HCT116 (cell line): ENCODE measurements around the gene RIN1. TPM values are rescaled to one million over a fixed set of nuclear protein-coding genes. Genes with fewer than 3 reads are reported as not detected.

ENCODE experiments used
- ATAC-seq: fragments of 200-7000 bp; cut with Tn5 transposase; 2 replicates; pipeline ENCODE4 v1.9.1; 2020; ENCODE audit warnings: mild to moderate bottlenecking, moderate library complexity
- BruUV-seq: library from RNA; stranded (reverse); fragments of 400-500 nt; replicated peaks from 2 replicates; lab custom pipeline; 2021; lab: Mats Ljungman, UMichigan
- CTCF ChIA-PET: fragments of 300-600 bp; sonication (Branson Sonifier 250); formaldehyde crosslinking; loops from one replicate; lab custom pipeline; 2021; ENCODE audit warnings: antibody characterized with exemption; lab: Charles Lee
- POLR2A ChIA-PET: fragments of 300-600, 350-600 bp; sonication (Branson Sonifier 250); formaldehyde crosslinking; loops from one replicate; lab custom pipeline; 2021; ENCODE audit warnings: antibody characterized with exemption; lab: Charles Lee
- RAD21 ChIA-PET, 2 experiments: fragments of 300-600 bp; sonication (Branson Sonifier 250); formaldehyde crosslinking; loops; one replicate each; lab custom pipeline; 2023; ENCODE audit warnings: low total read pairs in 2 of 2; ENCODE audit not compliant: uncharacterized antibody in 2 of 2, unreplicated experiment in 2 of 2, low non-redundant PET in 1 of 2; lab: Charles Lee
- DNase-seq: peaks from one replicate; pipeline ENCODE4 v3.0.0-alpha.2; 2010; ENCODE audit warnings: low read depth, low spot score
- H2AFZ ChIP-seq: fragments of 200-600 bp; shearing (Covaris generic), sonication (generic); 2 replicates; pipeline ENCODE4 v1.6.1; 2017; ENCODE audit warnings: low read depth, mixed run types, mixed read lengths, antibody characterized with exemption, low read length; ENCODE audit not compliant: poor library complexity, severe bottlenecking
- H3K27ac ChIP-seq: 2 replicates; pipeline ENCODE4 v1.5.1; 2012; ENCODE audit warnings: low read depth, low read length
- H3K27me3 ChIP-seq: fragments of 200-600 bp; sonication (generic); 2 replicates; pipeline ENCODE4 v1.6.1; 2016; ENCODE audit warnings: mixed run types, low read length, mixed read lengths; ENCODE audit not compliant: insufficient read depth
- H3K36me3 ChIP-seq, 2 experiments: fragments of 200-500 bp in 1 of 2; fragments of 200-600 bp in 1 of 2; sonication (Bioruptor generic) in 1 of 2; sonication (generic) in 1 of 2; 2 replicates each; pipeline versions ENCODE4 v1.5.1 to v1.6.1; 2014 to 2016; ENCODE audit warnings: low read length in 2 of 2, inconsistent platforms in 1 of 2, mixed read lengths in 1 of 2, mixed run types in 1 of 2; ENCODE audit not compliant: insufficient read depth in 2 of 2, control insufficient read depth in 1 of 2
- H3K4me1 ChIP-seq, 2 experiments: fragments of 200-600 bp in 1 of 2; sonication (generic) in 1 of 2; 2 replicates each; pipeline versions ENCODE4 v1.5.1 to v1.6.1; 2012 to 2017; ENCODE audit warnings: low read length in 2 of 2, inconsistent platforms in 1 of 2, mild to moderate bottlenecking in 1 of 2, mixed read lengths in 1 of 2, mixed run types in 1 of 2, moderate library complexity in 1 of 2; ENCODE audit not compliant: insufficient read depth in 2 of 2, control insufficient read depth in 1 of 2
- H3K4me2 ChIP-seq: fragments of 200-600 bp; sonication (generic); 2 replicates; pipeline ENCODE4 v1.6.1; 2017; ENCODE audit warnings: mixed run types, low read length, mixed read lengths
- H3K4me3 ChIP-seq, 2 experiments: fragments of 200-600 bp in 1 of 2; sonication (generic) in 1 of 2; replicated peaks in 1 of 2; 2 replicates each; pipeline ENCODE4 v1.5.1; 2011 to 2016; ENCODE audit warnings: low read length in 2 of 2, control low read depth in 1 of 2, low read depth in 1 of 2, mild to moderate bottlenecking in 1 of 2, mixed read lengths in 1 of 2, mixed run types in 1 of 2
- H3K79me2 ChIP-seq: fragments of 200-600 bp; sonication (generic); 2 replicates; pipeline ENCODE4 v1.6.1; 2017; ENCODE audit warnings: mild to moderate bottlenecking, mixed run types, low read length, moderate library complexity, mixed read lengths; ENCODE audit not compliant: insufficient read depth
- H3K9ac ChIP-seq: fragments of 200-600 bp; sonication (generic); 2 replicates; pipeline ENCODE4 v1.6.1; 2016; ENCODE audit warnings: low read length, mixed read lengths
- H3K9me2 ChIP-seq: fragments of 200-600 bp; sonication (generic), shearing (Covaris generic); 2 replicates; pipeline ENCODE4 v1.6.1; 2017; ENCODE audit warnings: mixed run types, mild to moderate bottlenecking, moderate library complexity; ENCODE audit not compliant: insufficient read depth
- H3K9me3 ChIP-seq, 2 experiments: fragments of 200-500 bp in 1 of 2; fragments of 200-600 bp in 1 of 2; sonication (Bioruptor generic) in 1 of 2; sonication (generic) in 1 of 2; 2 replicates each; pipeline ENCODE4 v1.6.1; 2014 to 2017; ENCODE audit warnings: low read length in 2 of 2, mixed read lengths in 2 of 2, inconsistent platforms in 1 of 2, low read depth in 1 of 2, mild to moderate bottlenecking in 1 of 2, mixed run types in 1 of 2, moderate library complexity in 1 of 2; ENCODE audit not compliant: control insufficient read depth in 1 of 2, insufficient read depth in 1 of 2
- H4K20me1 ChIP-seq: fragments of 200-600 bp; sonication (generic), shearing (Covaris generic); 2 replicates; pipeline ENCODE4 v1.6.1; 2017; ENCODE audit warnings: mixed run types, mild to moderate bottlenecking, moderate library complexity; ENCODE audit not compliant: insufficient read depth
- CBX3 ChIP-seq: IDR thresholded peaks from 2 replicates; pipeline ENCODE4 v1.6.1; 2012; ENCODE audit warnings: low read depth
- CTCF ChIP-seq, 3 experiments: fragments of 200-600 bp in 1 of 3; sonication (generic) in 1 of 3; IDR thresholded peaks in 2 of 3; conservative IDR thresholded peaks in 1 of 3; 2 replicates each; pipeline ENCODE4 v1.5.1; 2012 to 2017; ENCODE audit warnings: low read depth in 2 of 3, low read length in 2 of 3, antibody characterized with exemption in 1 of 3, borderline replicate concordance in 1 of 3, control low read depth in 1 of 3, mild to moderate bottlenecking in 1 of 3, mixed read lengths in 1 of 3, mixed run types in 1 of 3, moderate library complexity in 1 of 3; ENCODE audit not compliant: insufficient read depth in 1 of 3
- EGR1 ChIP-seq: IDR thresholded peaks from 2 replicates; pipeline ENCODE4 v1.6.1; 2012; ENCODE audit warnings: low read depth
- ELF1 ChIP-seq: IDR thresholded peaks from 2 replicates; pipeline ENCODE4 v1.6.1; 2012; ENCODE audit warnings: low read depth, borderline replicate concordance
- EZH2 ChIP-seq: fragments of 200-600 bp; sonication (generic); IDR thresholded peaks from 2 replicates; pipeline ENCODE4 v1.6.1; 2017; ENCODE audit warnings: antibody characterized with exemption, mixed run types
- POLR2A ChIP-seq: IDR thresholded peaks from 2 replicates; pipeline ENCODE4 v1.7.0; 2011; ENCODE audit warnings: borderline replicate concordance; ENCODE audit not compliant: insufficient read depth, insufficient read length; ENCODE audit errors: extremely low read depth
- RAD21 ChIP-seq: IDR thresholded peaks from 2 replicates; pipeline ENCODE4 v1.6.1; 2012; ENCODE audit warnings: low read depth, mild to moderate bottlenecking
- SRF ChIP-seq: IDR thresholded peaks from 2 replicates; pipeline ENCODE4 v1.6.1; 2012; ENCODE audit warnings: low read depth
- TCF7L2 ChIP-seq: IDR thresholded peaks from 2 replicates; pipeline ENCODE4 v1.7.0; 2011; ENCODE audit warnings: borderline replicate concordance, inconsistent platforms; ENCODE audit not compliant: insufficient read depth, insufficient read length; ENCODE audit errors: extremely low read depth
- ZFX ChIP-seq: fragments of 450-650 bp; IDR thresholded peaks from 2 replicates; pipeline ENCODE4 v1.6.1; 2017
- intact Hi-C: fragments of 100-400 bp; cut with micrococcal nuclease; formaldehyde crosslinking; loops from 2 replicates; pipeline ENCODE4 v1.10.0; 2022
- total RNA-seq: library from RNA; stranded (reverse); gene quantifications from one replicate; pipeline ENCODE4 v1.2.1, GENCODE V29; 2021; ENCODE audit not compliant: unreplicated experiment
- TF ChIP-seq, protein P1 (sequence below): IDR thresholded peaks from 2 replicates; pipeline ENCODE4 v1.6.1; 2012

The RIN1 gene
- total RNA-seq, 1 experiment from 2014 or later = 38.7 TPM

GRCh38 chr11:66341502-66342126, 5.4 kb upstream of the RIN1 start:
- ChIA-PET RAD21 (no interaction called here), POLR2A (no interaction called here), CTCF (no interaction called here)
- no peaks in the 10 kb centered on the region for H3K9me2 ChIP-seq
- peaks cover 22% of the 10 kb centered on the region for H3K79me2 ChIP-seq
- ATAC-seq = no peak
- no TSS peak for BruUV-seq
- H3K4me3 ChIP-seq = no peak overlapping the region
- no peak for DNase-seq
- H2AFZ ChIP-seq = no peak overlapping the region
- no peaks in the 10 kb centered on the region for H4K20me1 ChIP-seq
- no peak overlapping the region for H3K4me2 ChIP-seq
- intact Hi-C loops = no loop called here
- peaks cover 8 to 12% of the 10 kb centered on the region in 2 experiments; a peak in 3 of 4 replicates for H3K36me3 ChIP-seq
- no peaks in the 10 kb centered on the region for H3K27me3 ChIP-seq
- no peak overlapping the region for H3K27ac ChIP-seq
- H3K4me1 ChIP-seq = peaks cover 22 to 43% of the 10 kb centered on the region in 2 experiments
- TF ChIP-seq ZFX (no peak), POLR2A (no peak)
- TF ChIP-seq, protein P1, sequence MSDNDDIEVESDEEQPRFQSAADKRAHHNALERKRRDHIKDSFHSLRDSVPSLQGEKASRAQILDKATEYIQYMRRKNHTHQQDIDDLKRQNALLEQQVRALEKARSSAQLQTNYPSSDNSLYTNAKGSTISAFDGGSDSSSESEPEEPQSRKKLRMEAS = no peak
- TF ChIP-seq, all 23 proteins: peak for 0
- Histone ChIP-seq H3K9me3 (no peaks in the 10 kb centered on the region), H3K9ac (no peak overlapping the region)

- no peaks in the 10 kb centered on the region for H3K9me3 ChIP-seq
- no peak for ATAC-seq
- no peak overlapping the region for H3K9ac ChIP-seq
- CTCF ChIA-PET = no interaction called here
- no peaks in the 10 kb centered on the region for H4K20me1 ChIP-seq
- TF ChIP-seq CTCF (IDR thresholded peaks at IDR 0.05 in 2 of 3, conservative IDR thresholded peaks at IDR 0.05 in 1 of 3; ENCODE audit: borderline replicate concordance in 1 of 3, insufficient read depth in 1 of 3, low read depth in 2 of 3, low read length in 2 of 3) (no peak), RAD21 (no peak), TCF7L2 (no peak), ZFX (no peak), POLR2A (no peak), EZH2 (no peak), EGR1 (no peak), SRF (no peak), CBX3 (no peak), ELF1 (no peak)
- TF ChIP-seq, all 23 proteins: peak for 0
- no peaks in the 10 kb centered on the region for H3K27me3 ChIP-seq
- H3K9me2 ChIP-seq = no peaks in the 10 kb centered on the region
- POLR2A ChIA-PET = no interaction called here
- H3K4me1 ChIP-seq = peaks cover 25 to 44% of the 10 kb centered on the region in 2 experiments
- no peak overlapping the region for H3K4me2 ChIP-seq
- H3K27ac ChIP-seq = no peak overlapping the region
- DNase-seq = no peak
- no peak overlapping the region for H2AFZ ChIP-seq
- intact Hi-C loops = no loop called here
- peaks cover 8 to 12% of the 10 kb centered on the region in 2 experiments; a peak in 3 of 4 replicates for H3K36me3 ChIP-seq
- BruUV-seq = no TSS peak
- H3K79me2 ChIP-seq = peaks cover 26% of the 10 kb centered on the region
- RAD21 ChIA-PET = no interaction called here
- no peak overlapping the region for H3K4me3 ChIP-seq
Observed at GRCh38 chr11:66340596-66341501, 4.6 kb upstream of the RIN1 start.
